AG09309 (cell line): Measurements from ENCODE around the gene RHBDL1.

Experiments used
- DNase-seq: peaks from one replicate; pipeline ENCODE4 v3.0.0-alpha.2; 2010; ENCODE audit warnings: low read depth
- H3K4me3 ChIP-seq: 2 replicates; pipeline ENCODE4 v1.5.1; 2011; ENCODE audit warnings: mild to moderate bottlenecking, low read depth, low read length, moderate library complexity; ENCODE audit not compliant: control insufficient read depth
- CTCF ChIP-seq: IDR thresholded peaks from 2 replicates; pipeline ENCODE4 v1.5.1; 2011; ENCODE audit warnings: mild to moderate bottlenecking, low read depth, low read length, inconsistent platforms; ENCODE audit not compliant: insufficient read depth, control insufficient read depth; ENCODE audit errors: missing control alignments

The RHBDL1 gene

GRCh38 chr16:648071-648780 is 27.2 kb upstream of the RHBDL1 start:
- peak overlapping the region; percentile 70 for H3K4me3 ChIP-seq
- DNase-seq, result no peak
- peak; percentile 51 for TF ChIP-seq CTCF

- peak within 1 kb of the TSS; percentile 70 for H3K4me3 ChIP-seq
- peak; percentile 57 for DNase-seq
- TF ChIP-seq CTCF, result no peak
These were observed 26.5 kb upstream of the RHBDL1 start, which contains the start of gene WDR90 for GRCh38 chr16:648781-649589. WDR90 (plus strand) TSS chr16:649365; CDS start chr16:649417, 52 bp downstream.

- peak overlapping the region; percentile 70 for H3K4me3 ChIP-seq
- DNase-seq, result no peak
- no peak for TF ChIP-seq CTCF
These were observed 25.8 kb upstream of the RHBDL1 start for GRCh38 chr16:649631-650030.

GRCh38 chr16:651844-652243 is 23.6 kb upstream of the RHBDL1 start:
- no peak for TF ChIP-seq CTCF
- H3K4me3 ChIP-seq, result no peak overlapping the region
- no peak for DNase-seq

GRCh38 chr16:652454-653305 is 22.8 kb upstream of the RHBDL1 start:
- no peak for DNase-seq
- H3K4me3 ChIP-seq, result no peak overlapping the region
- no peak for TF ChIP-seq CTCF

- no peak overlapping the region for H3K4me3 ChIP-seq
- TF ChIP-seq CTCF, result no peak
- DNase-seq, result no peak
These were observed 21.4 kb upstream of the RHBDL1 start for GRCh38 chr16:654034-654433.
